ENCODE results near the gene H1-8. TPM values are rescaled to one million over a fixed set of nuclear protein-coding genes. Genes with fewer than 3 reads are reported as not detected.

The H1-8 gene
- total RNA-seq, 1 experiment from 2014 or later, result not detected

GRCh38 chr3:129593595-129594339, 50.8 kb downstream of the H1-8 start:
- DNase-seq (ENCODE audit: low read depth), result no peak

- DNase-seq (ENCODE audit: low read depth), result no peak
Observed at GRCh38 chr3:129594409-129594808, 51.4 kb downstream of the H1-8 start.

GRCh38 chr3:129594907-129595390, 52.0 kb downstream of the H1-8 start:
- no peak for DNase-seq (ENCODE audit: low read depth)

GRCh38 chr3:129595544-129596193, 52.7 kb downstream of the H1-8 start:
- no peak for DNase-seq (ENCODE audit: low read depth)

GRCh38 chr3:129596194-129597086, 53.5 kb downstream of the H1-8 start:
- peak; percentile 94 for DNase-seq (ENCODE audit: low read depth)

GRCh38 chr3:129597087-129597999, 54.4 kb downstream of the H1-8 start:
- DNase-seq (ENCODE audit: low read depth), result peak; percentile 39

- peak; percentile 81 for DNase-seq (ENCODE audit: low read depth)
Observed at GRCh38 chr3:129598000-129598381, 55.0 kb downstream of the H1-8 start.

GRCh38 chr3:129598484-129598883, 55.5 kb downstream of the H1-8 start:
- DNase-seq (ENCODE audit: low read depth), result peak; percentile 31

- no peak for DNase-seq (ENCODE audit: low read depth)
Observed at GRCh38 chr3:129599073-129599472, 56.1 kb downstream of the H1-8 start.

- peak; percentile 93 for DNase-seq (ENCODE audit: low read depth)
Observed at GRCh38 chr3:129599607-129600006, 56.6 kb downstream of the H1-8 start.

- no peak for DNase-seq (ENCODE audit: low read depth)
Observed at GRCh38 chr3:129600348-129600747, 57.4 kb downstream of the H1-8 start.

Other genes with a start within 250 kb of the H1-8 start
- not detected in 2 replicates for gene EFCAB12, start 114.5 kb upstream of the H1-8 start, total RNA-seq (2014; rRNA removed; shearing (Covaris generic))
- gene MBD4, start 103.2 kb upstream of the H1-8 start, total RNA-seq (2014; rRNA removed; shearing (Covaris generic)), result 43.2 and 48.2 TPM in 2 replicates
- gene IFT122, start 103.0 kb upstream of the H1-8 start, total RNA-seq (2014; rRNA removed; shearing (Covaris generic)), result 8.5 and 14.7 TPM in 2 replicates
- gene RHO, start 14.5 kb upstream of the H1-8 start, total RNA-seq (2014; rRNA removed; shearing (Covaris generic)), result 0.05 TPM in 1 of 2 replicates, not detected in the other
- 76.9 and 126 TPM in 2 replicates for gene PLXND1, start 63.5 kb downstream of the H1-8 start, total RNA-seq (2014; rRNA removed; shearing (Covaris generic))

Measured in M059J (cell line).